ENCODE data around the gene MAP2K1.

The MAP2K1 gene

GRCh38 chr15:66505818-66506217, 119.1 kb downstream of the MAP2K1 start:
- no peak for DNase-seq

GRCh38 chr15:66508293-66508883, 121.7 kb downstream of the MAP2K1 start:
- no peak for DNase-seq

GRCh38 chr15:66514586-66514985, 127.9 kb downstream of the MAP2K1 start:
- no peak for DNase-seq

GRCh38 chr15:66515901-66516322, 129.2 kb downstream of the MAP2K1 start:
- no peak for DNase-seq

- no peak for DNase-seq
These were observed 137.2 kb downstream of the MAP2K1 start for GRCh38 chr15:66523926-66524325.

GRCh38 chr15:66524838-66525237, 138.1 kb downstream of the MAP2K1 start:
- no peak for DNase-seq

- DNase-seq, result no peak
These were observed 148.3 kb downstream of the MAP2K1 start for GRCh38 chr15:66535056-66535455.
